Gastrocnemius medialis (tissue), 4 donors: ENCODE results near the gene THEMIS2. TPM values are rescaled to one million over a fixed set of nuclear protein-coding genes. Genes with fewer than 3 reads are reported as not detected.

ENCODE experiments used
- ATAC-seq, 2 donors: fragments of 150-250 bp; one replicate each; pipeline ENCODE4 v1.9.1; 2016
- DNase-seq, 2 donors: peaks; one replicate each; pipeline ENCODE4 v3.0.0-alpha.2; 2019
- H3K27ac ChIP-seq, 4 donors: fragments of 200-600 bp; sonication (generic); 1 replicate in 1 of 4; 2 replicates in 3 of 4; pipeline ENCODE4 v1.5.1; 2016 to 2018; ENCODE audit warnings: mild to moderate bottlenecking in 2 of 4, moderate library complexity in 1 of 4
- H3K27me3 ChIP-seq, 3 donors: fragments of 200-600 bp; sonication (generic) in 2 of 3; 1 replicate in 1 of 3; 2 replicates in 2 of 3; pipeline versions ENCODE4 v1.5.1 to v1.6.0; 2016 to 2019; ENCODE audit warnings: mild to moderate bottlenecking in 1 of 3, moderate library complexity in 1 of 3
- H3K36me3 ChIP-seq, 2 donors: fragments of 200-600 bp; sonication (generic) in 1 of 2; one replicate each; pipeline ENCODE4 v1.5.1; 2017 to 2018
- H3K4me1 ChIP-seq, 2 donors: fragments of 200-600 bp; sonication (generic) in 1 of 2; one replicate each; pipeline ENCODE4 v1.5.1; 2016 to 2017; ENCODE audit warnings: mild to moderate bottlenecking in 2 of 2
- H3K4me3 ChIP-seq, 4 donors: fragments of 200-600 bp; sonication (generic) in 3 of 4; 1 replicate in 1 of 4; 2 replicates in 3 of 4; pipeline ENCODE4 v1.5.1; 2016 to 2019; ENCODE audit warnings: mild to moderate bottlenecking in 2 of 4
- H3K9me3 ChIP-seq, 3 donors: fragments of 200-600 bp; sonication (generic) in 2 of 3; 1 replicate in 1 of 3; 2 replicates in 2 of 3; pipeline ENCODE4 v1.5.1; 2016 to 2019
- CTCF ChIP-seq, 5 experiments: fragments of 450-650 bp in 3 of 5; fragments of 200-600 bp in 2 of 5; sonication (generic) in 2 of 5; IDR thresholded peaks in 4 of 5; conservative IDR thresholded peaks in 1 of 5; 1 replicate in 4 of 5; 2 replicates in 1 of 5; pipeline ENCODE4 v1.5.1; 2016 to 2019; ENCODE audit warnings: antibody characterized with exemption in 5 of 5, mild to moderate bottlenecking in 3 of 5, moderate library complexity in 3 of 5
- POLR2A ChIP-seq, 2 donors: fragments of 450-650 bp; IDR thresholded peaks; one replicate each; pipeline ENCODE4 v1.6.1; 2017; ENCODE audit warnings: antibody characterized with exemption in 2 of 2, mild to moderate bottlenecking in 2 of 2, moderate library complexity in 2 of 2
- in situ Hi-C, 4 donors: fragments of 200-750 bp; cut with MboI; loops; one replicate each; pipeline versions ENCODE4 v1.15.0 to v1.8.0; 2017; ENCODE audit warnings: low sequenced_read_pairs in 4 of 4
- intact Hi-C: fragments of 100-400 bp; cut with DNase I; formaldehyde crosslinking; loops from one replicate; pipeline ENCODE4 v1.15.1; 2023; ENCODE audit warnings: low total_unique reads
- total RNA-seq, 4 donors: library from RNA; depleted of rRNA; stranded (reverse); fragments of >200 nt; gene quantifications; one replicate each; pipeline versions ENCODE4 v1.1.0 to v1.2.3, GENCODE V29; 2016

Gene THEMIS2
- total RNA-seq, 4 donors from 2014 or later, result 2.3 to 10.8 (median 7.6) TPM

GRCh38 chr1:27928216-27928954, 56.0 kb downstream of the THEMIS2 start:
- Histone ChIP-seq H3K27ac (no peak overlapping the region), H3K4me3 (no peak overlapping the region), H3K36me3 (no peaks in the 10 kb centered on the region), H3K4me1 (no peaks in the 10 kb centered on the region), H3K27me3 (no peaks in the 10 kb centered on the region), H3K9me3 (no peaks in the 10 kb centered on the region)
- no peak for DNase-seq
- no peak for ATAC-seq
- in situ Hi-C loops (no loop called here), intact Hi-C loops (no loop called here)
- TF ChIP-seq POLR2A (IDR thresholded peaks at IDR 0.05) (no peak), CTCF (IDR thresholded peaks at IDR 0.05 in 4 of 5, conservative IDR thresholded peaks at IDR 0.05 in 1 of 5) (no peak)

GRCh38 chr1:27931184-27931583, 58.8 kb downstream of the THEMIS2 start:
- ATAC-seq (no peak), DNase-seq (no peak)
- no peak overlapping the region for H3K27ac ChIP-seq
- H3K4me3 ChIP-seq, result no peak overlapping the region
- H3K36me3 ChIP-seq, result no peaks in the 10 kb centered on the region
- H3K27me3 ChIP-seq, result peaks cover 0 to 12% (median 10%) of the 10 kb centered on the region in 3 donors
- TF ChIP-seq POLR2A (IDR thresholded peaks at IDR 0.05), result no peak
- in situ Hi-C loops, result no loop called here
- H3K9me3 ChIP-seq, result no peaks in the 10 kb centered on the region
- intact Hi-C loops, result no loop called here
- H3K4me1 ChIP-seq, result no peaks in the 10 kb centered on the region

- H3K27ac ChIP-seq, result no peak overlapping the region
- intact Hi-C loops, result no loop called here
- H3K9me3 ChIP-seq, result no peaks in the 10 kb centered on the region
- H3K4me3 ChIP-seq, result no peak overlapping the region
- no peak for TF ChIP-seq POLR2A (IDR thresholded peaks at IDR 0.05)
- no peak for TF ChIP-seq CTCF (IDR thresholded peaks at IDR 0.05 in 4 of 5, conservative IDR thresholded peaks at IDR 0.05 in 1 of 5)
- in situ Hi-C loops, result no loop called here
- no peak for DNase-seq
- H3K4me1 ChIP-seq, result no peaks in the 10 kb centered on the region
- ATAC-seq, result no peak
- H3K36me3 ChIP-seq, result no peaks in the 10 kb centered on the region
- peaks cover 0 to 12% (median 10%) of the 10 kb centered on the region in 3 donors for H3K27me3 ChIP-seq
These were observed 59.4 kb downstream of the THEMIS2 start for GRCh38 chr1:27931759-27932158.

GRCh38 chr1:27934818-27935549, 62.6 kb downstream of the THEMIS2 start, which contains the start of gene SMPDL3B:
TSS of gene SMPDL3B (plus strand) at chr1:27935000. CDS start at chr1:27935184, 184 bp downstream.
- H3K4me1 ChIP-seq, result no peaks in the 10 kb centered on the region
- ATAC-seq (no peak), DNase-seq (no peak)
- in situ Hi-C loops (no loop called here), intact Hi-C loops (no loop called here)
- peak within 1 kb of the TSS in 1 of 4 donors; percentile 28 for H3K4me3 ChIP-seq
- no peaks in the 10 kb centered on the region for H3K9me3 ChIP-seq
- TF ChIP-seq POLR2A (IDR thresholded peaks at IDR 0.05) (no peak), CTCF (IDR thresholded peaks at IDR 0.05 in 4 of 5, conservative IDR thresholded peaks at IDR 0.05 in 1 of 5) (no peak)
- peaks cover 0 to 12% (median 10%) of the 10 kb centered on the region in 3 donors for H3K27me3 ChIP-seq
- H3K36me3 ChIP-seq, result no peaks in the 10 kb centered on the region
- H3K27ac ChIP-seq, result no peak within 1 kb of the TSS

- Histone ChIP-seq H3K4me3 (no peak overlapping the region), H3K27ac (no peak overlapping the region), H3K27me3 (peaks cover 0 to 12% (median 10%) of the 10 kb centered on the region in 3 donors), H3K4me1 (no peaks in the 10 kb centered on the region), H3K9me3 (no peaks in the 10 kb centered on the region), H3K36me3 (no peaks in the 10 kb centered on the region)
- TF ChIP-seq POLR2A (IDR thresholded peaks at IDR 0.05) (no peak), CTCF (IDR thresholded peaks at IDR 0.05 in 4 of 5, conservative IDR thresholded peaks at IDR 0.05 in 1 of 5) (no peak)
- in situ Hi-C loops (no loop called here), intact Hi-C loops (no loop called here)
- ATAC-seq (no peak), DNase-seq (no peak)
These were observed 63.4 kb downstream of the THEMIS2 start for GRCh38 chr1:27935721-27936120.
